Type B pancreatic cell (in vitro differentiated cells): ENCODE data around the gene STOM. TPM values are rescaled to one million over a fixed set of nuclear protein-coding genes. Genes with fewer than 3 reads are reported as not detected.

Source experiments
- DNase-seq: peaks from one replicate; pipeline ENCODE4 v3.0.0; 2021; ENCODE audit warnings: mixed read lengths; ENCODE audit not compliant: unreplicated experiment; ENCODE audit errors: extremely low spot score
- H3K27ac Mint-ChIP-seq: 2 replicates; pipeline ENCODE4 v1.8.0; 2021; ENCODE audit warnings: mild to moderate bottlenecking, mixed read lengths
- H3K27me3 Mint-ChIP-seq: 2 replicates; pipeline ENCODE4 v1.8.0; 2021; ENCODE audit warnings: mixed read lengths
- H3K36me3 Mint-ChIP-seq: 2 replicates; pipeline ENCODE4 v1.8.0; 2021; ENCODE audit warnings: mixed read lengths
- H3K4me1 Mint-ChIP-seq: one replicate; pipeline ENCODE4 v1.8.0; 2021; ENCODE audit warnings: mixed read lengths; ENCODE audit not compliant: unreplicated experiment
- H3K4me3 Mint-ChIP-seq: 2 replicates; pipeline ENCODE4 v1.8.0; 2021; ENCODE audit warnings: mild to moderate bottlenecking, mixed read lengths
- H3K9me3 Mint-ChIP-seq: 2 replicates; pipeline ENCODE4 v1.8.0; 2021; ENCODE audit warnings: mixed read lengths
- total RNA-seq: library from RNA; stranded (reverse); gene quantifications from 2 replicates; pipeline ENCODE4 v1.2.1, GENCODE V29; 2021; ENCODE audit warnings: low replicate concordance
- TF ChIP-seq, protein P1 (sequence below): fragments of 200-600 bp; sonication (generic); conservative IDR thresholded peaks from 2 replicates; pipeline ENCODE4 v1.5.0; 2021; ENCODE audit warnings: antibody characterized with exemption, mild to moderate bottlenecking

Gene STOM
- total RNA-seq, 1 donor from 2014 or later, result 30.7 TPM

GRCh38 chr9:121358751-121359150, 11.3 kb downstream of the STOM start:
- Mint-ChIP-seq H3K27ac (no peak overlapping the region), H3K4me1 (peaks cover 13% of the 10 kb centered on the region)
- TF ChIP-seq, protein P1, sequence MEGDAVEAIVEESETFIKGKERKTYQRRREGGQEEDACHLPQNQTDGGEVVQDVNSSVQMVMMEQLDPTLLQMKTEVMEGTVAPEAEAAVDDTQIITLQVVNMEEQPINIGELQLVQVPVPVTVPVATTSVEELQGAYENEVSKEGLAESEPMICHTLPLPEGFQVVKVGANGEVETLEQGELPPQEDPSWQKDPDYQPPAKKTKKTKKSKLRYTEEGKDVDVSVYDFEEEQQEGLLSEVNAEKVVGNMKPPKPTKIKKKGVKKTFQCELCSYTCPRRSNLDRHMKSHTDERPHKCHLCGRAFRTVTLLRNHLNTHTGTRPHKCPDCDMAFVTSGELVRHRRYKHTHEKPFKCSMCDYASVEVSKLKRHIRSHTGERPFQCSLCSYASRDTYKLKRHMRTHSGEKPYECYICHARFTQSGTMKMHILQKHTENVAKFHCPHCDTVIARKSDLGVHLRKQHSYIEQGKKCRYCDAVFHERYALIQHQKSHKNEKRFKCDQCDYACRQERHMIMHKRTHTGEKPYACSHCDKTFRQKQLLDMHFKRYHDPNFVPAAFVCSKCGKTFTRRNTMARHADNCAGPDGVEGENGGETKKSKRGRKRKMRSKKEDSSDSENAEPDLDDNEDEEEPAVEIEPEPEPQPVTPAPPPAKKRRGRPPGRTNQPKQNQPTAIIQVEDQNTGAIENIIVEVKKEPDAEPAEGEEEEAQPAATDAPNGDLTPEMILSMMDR, result no peak

GRCh38 chr9:121357011-121357410, 13.0 kb downstream of the STOM start:
- Mint-ChIP-seq H3K9me3 (no peaks in the 10 kb centered on the region), H3K27ac (no peak overlapping the region)

More at GRCh38 chr9:121358751-121359150, 11.3 kb downstream of the STOM start:
- DNase-seq, result no peak
- Mint-ChIP-seq H3K36me3 (peaks cover 9% of the 10 kb centered on the region), H3K4me3 (no peak overlapping the region), H3K27me3 (no peaks in the 10 kb centered on the region), H3K9me3 (no peaks in the 10 kb centered on the region)

GRCh38 chr9:121354762-121355161, 15.3 kb downstream of the STOM start:
- no peak for DNase-seq
- no peaks in the 10 kb centered on the region for H3K9me3 Mint-ChIP-seq
- H3K36me3 Mint-ChIP-seq, result peaks cover 12% of the 10 kb centered on the region
- TF ChIP-seq, protein P1, result no peak
- no peaks in the 10 kb centered on the region for H3K27me3 Mint-ChIP-seq
- peaks cover 25% of the 10 kb centered on the region for H3K4me1 Mint-ChIP-seq
- H3K27ac Mint-ChIP-seq, result no peak overlapping the region
- no peak overlapping the region for H3K4me3 Mint-ChIP-seq

More at GRCh38 chr9:121357011-121357410, 13.0 kb downstream of the STOM start:
- Mint-ChIP-seq H3K4me1 (peaks cover 9% of the 10 kb centered on the region), H3K36me3 (peaks cover 12% of the 10 kb centered on the region), H3K27me3 (no peaks in the 10 kb centered on the region), H3K4me3 (no peak overlapping the region)
- TF ChIP-seq, protein P1, result no peak
- no peak for DNase-seq

DNA sequence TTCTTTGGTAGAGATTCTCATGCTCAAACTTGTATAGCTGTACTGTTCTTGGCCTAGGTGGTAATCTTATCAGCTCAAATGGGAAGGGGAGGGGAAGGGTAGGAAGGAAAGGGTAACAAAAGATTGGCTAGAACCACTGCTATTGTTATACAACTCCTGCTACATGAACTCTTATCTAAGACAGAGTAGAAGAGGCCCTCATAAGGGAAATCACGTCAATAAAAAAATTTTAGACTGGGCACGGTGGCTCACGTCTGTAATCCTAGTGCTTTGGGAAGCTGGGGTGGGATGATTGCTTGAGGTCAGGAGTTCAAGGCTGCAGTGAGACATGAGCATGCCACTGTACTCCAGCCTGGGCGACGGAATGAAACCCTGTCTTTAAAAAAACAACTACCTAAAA, 15.9 kb downstream of the STOM start:
- H3K4me1 Mint-ChIP-seq, result peaks cover 25% of the 10 kb centered on the region
- H3K4me3 Mint-ChIP-seq, result no peak overlapping the region
- TF ChIP-seq, protein P1, result no peak
- H3K9me3 Mint-ChIP-seq, result no peaks in the 10 kb centered on the region
- H3K27me3 Mint-ChIP-seq, result no peaks in the 10 kb centered on the region
- no peak overlapping the region for H3K27ac Mint-ChIP-seq
- H3K36me3 Mint-ChIP-seq, result peaks cover 12% of the 10 kb centered on the region
- no peak for DNase-seq

DNA sequence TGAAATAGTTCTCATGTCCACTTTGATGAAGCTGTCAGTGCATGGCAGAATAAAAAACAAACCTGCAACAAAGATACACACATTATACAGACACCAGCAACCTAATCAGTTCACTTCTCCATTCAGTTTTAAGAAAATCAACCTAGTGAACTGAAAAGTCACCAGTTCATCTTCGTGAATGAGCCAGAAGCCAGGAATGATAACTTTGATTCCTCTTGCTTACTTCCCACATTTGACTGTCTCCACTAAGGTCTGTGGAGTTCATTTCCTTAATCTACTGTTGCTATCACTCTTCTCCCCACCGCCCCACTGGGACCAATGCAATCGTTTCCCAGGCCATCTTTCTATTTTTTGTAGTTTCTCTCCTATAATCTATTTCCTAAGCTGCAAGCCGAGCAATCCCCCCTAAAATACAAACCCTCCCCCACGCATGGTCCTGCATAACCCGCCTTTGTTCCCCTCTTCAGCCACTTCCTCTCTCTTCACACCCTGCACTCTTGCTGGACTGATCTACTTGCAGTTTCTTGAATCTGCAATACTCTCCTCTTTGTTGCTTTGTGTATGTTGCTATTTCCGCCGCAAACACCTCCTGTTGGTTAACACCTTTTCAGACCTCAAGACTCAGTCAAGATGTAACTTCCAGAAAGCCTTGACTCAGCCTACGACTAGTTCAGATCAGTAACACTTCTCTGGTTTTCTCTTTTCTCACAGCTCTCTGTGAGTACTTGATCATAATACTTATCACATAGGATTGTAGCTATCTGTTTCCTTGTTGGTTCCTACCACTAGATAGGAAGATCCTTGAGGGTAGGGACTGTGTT, 16.6 kb downstream of the STOM start:
- Mint-ChIP-seq H3K27ac (no peak overlapping the region), H3K9me3 (no peaks in the 10 kb centered on the region), H3K4me3 (no peak overlapping the region), H3K27me3 (no peaks in the 10 kb centered on the region), H3K36me3 (peaks cover 12% of the 10 kb centered on the region), H3K4me1 (peaks cover 25% of the 10 kb centered on the region)
- TF ChIP-seq, protein P1, result no peak
- no peak for DNase-seq
